Activated CD8-positive, alpha-beta T cell treated with anti-CD3 and anti-CD28 coated beads, Interleukin-2, amount 10 ng/mL, durations not matched to agents 7 days and 5 days (primary cell): ENCODE data around the gene EIF4A3. TPM values are rescaled to one million over a fixed set of nuclear protein-coding genes. Genes with fewer than 3 reads are reported as not detected.

Source experiments
- ATAC-seq: fragments of 150-1000 bp; cut with Tn5 transposase; one replicate; pipeline ENCODE4 v1.10.0; 2021; ENCODE audit warnings: moderate library complexity
- CTCF ChIA-PET: fragments of 350-600 bp; sonication (Branson Sonifier 250); formaldehyde crosslinking; loops from one replicate; lab custom pipeline; 2021; ENCODE audit warnings: antibody characterized with exemption; lab: Charles Lee
- POLR2A ChIA-PET: fragments of 350-600 bp; sonication (Branson Sonifier 250); formaldehyde crosslinking; loops from one replicate; lab custom pipeline; 2021; ENCODE audit warnings: antibody characterized with exemption; lab: Charles Lee
- DNase-seq: peaks from one replicate; pipeline ENCODE4 v3.0.0-alpha.2; 2020
- H3K27ac Mint-ChIP-seq: one replicate; pipeline ENCODE4 v1.8.0; 2021; ENCODE audit warnings: mild to moderate bottlenecking, mixed read lengths
- H3K27me3 Mint-ChIP-seq: one replicate; pipeline ENCODE4 v1.8.0; 2021; ENCODE audit warnings: low read depth, mixed read lengths
- H3K36me3 Mint-ChIP-seq: one replicate; pipeline ENCODE4 v1.8.0; 2021; ENCODE audit warnings: low read depth, mixed read lengths
- H3K4me1 Mint-ChIP-seq: one replicate; pipeline ENCODE4 v1.8.0; 2021; ENCODE audit warnings: low read depth, mixed read lengths
- H3K4me3 Mint-ChIP-seq: one replicate; pipeline ENCODE4 v1.8.0; 2021; ENCODE audit warnings: mild to moderate bottlenecking, mixed read lengths
- H3K9me3 Mint-ChIP-seq: one replicate; pipeline ENCODE4 v1.8.0; 2022; ENCODE audit warnings: mixed read lengths; ENCODE audit not compliant: insufficient read depth
- total RNA-seq, 2 experiments: library from RNA; stranded (reverse); gene quantifications; one replicate each; pipeline ENCODE4 v1.2.3, GENCODE V29; 2021

The EIF4A3 gene
- total RNA-seq, 2 experiments from 2014 or later, result 181 to 183 TPM

GRCh38 chr17:80185968-80186367 is 39.0 kb upstream of the EIF4A3 start:
- ChIA-PET CTCF (no interaction called here), POLR2A (no interaction called here)
- H3K9me3 Mint-ChIP-seq, result no peaks in the 10 kb centered on the region
- no peak overlapping the region for H3K4me3 Mint-ChIP-seq
- ATAC-seq (no peak), DNase-seq (no peak)
- no peaks in the 10 kb centered on the region for H3K36me3 Mint-ChIP-seq
- H3K27me3 Mint-ChIP-seq, result no peaks in the 10 kb centered on the region
- H3K27ac Mint-ChIP-seq, result no peak overlapping the region
- no peaks in the 10 kb centered on the region for H3K4me1 Mint-ChIP-seq

- ChIA-PET CTCF (interaction anchor here (1.5 kb wide), 1 partner anchor 12 kb away, joined by 5 read pairs; no protein-coding TSS in a partner anchor), POLR2A (interaction anchor here (0.5 kb wide), 1 partner anchor 72 kb away, joined by 3 read pairs; no protein-coding TSS in a partner anchor)
- DNase-seq, result no peak
These were observed 37.4 kb upstream of the EIF4A3 start for GRCh38 chr17:80184423-80184714.

GRCh38 chr17:80183581-80184422 is 36.9 kb upstream of the EIF4A3 start:
- ATAC-seq (no peak), DNase-seq (no peak)
- H3K27ac Mint-ChIP-seq, result no peak overlapping the region
- CTCF ChIA-PET, result interaction anchor here (1.5 kb wide), 1 partner anchor 13 kb away, joined by 5 read pairs; no protein-coding TSS in a partner anchor
- H3K9me3 Mint-ChIP-seq, result no peaks in the 10 kb centered on the region
- no peaks in the 10 kb centered on the region for H3K4me1 Mint-ChIP-seq
- H3K27me3 Mint-ChIP-seq, result no peaks in the 10 kb centered on the region
- H3K36me3 Mint-ChIP-seq, result no peaks in the 10 kb centered on the region
- POLR2A ChIA-PET, result no interaction called here
- no peak overlapping the region for H3K4me3 Mint-ChIP-seq

More at GRCh38 chr17:80184423-80184714, 37.4 kb upstream of the EIF4A3 start:
- H3K27me3 Mint-ChIP-seq, result no peaks in the 10 kb centered on the region
- H3K27ac Mint-ChIP-seq, result no peak overlapping the region
- H3K4me1 Mint-ChIP-seq, result no peaks in the 10 kb centered on the region
- no peaks in the 10 kb centered on the region for H3K9me3 Mint-ChIP-seq
- ATAC-seq, result no peak
- no peaks in the 10 kb centered on the region for H3K36me3 Mint-ChIP-seq
- H3K4me3 Mint-ChIP-seq, result no peak overlapping the region

- no peak for DNase-seq
- Mint-ChIP-seq H3K9me3 (no peaks in the 10 kb centered on the region), H3K27me3 (no peaks in the 10 kb centered on the region), H3K27ac (no peak overlapping the region), H3K4me1 (no peaks in the 10 kb centered on the region), H3K4me3 (no peak overlapping the region), H3K36me3 (no peaks in the 10 kb centered on the region)
- ChIA-PET POLR2A (no interaction called here), CTCF (interaction anchor here (0.9 kb wide), 1 partner anchor 9 kb away, joined by 3 read pairs; no protein-coding TSS in a partner anchor)
- no peak for ATAC-seq
These were observed 35.9 kb upstream of the EIF4A3 start for GRCh38 chr17:80182845-80183223.

- ChIA-PET POLR2A (no interaction called here), CTCF (interaction anchor here (0.9 to 1.3 kb wide), 2 partner anchors 10 to 14 kb away, joined by 3 to 5 read pairs; no protein-coding TSS in a partner anchor)
- H3K27me3 Mint-ChIP-seq, result no peaks in the 10 kb centered on the region
- no peaks in the 10 kb centered on the region for H3K36me3 Mint-ChIP-seq
- H3K27ac Mint-ChIP-seq, result no peak overlapping the region
- DNase-seq, result no peak
- H3K4me3 Mint-ChIP-seq, result no peak overlapping the region
- no peak for ATAC-seq
- no peaks in the 10 kb centered on the region for H3K4me1 Mint-ChIP-seq
- no peaks in the 10 kb centered on the region for H3K9me3 Mint-ChIP-seq
These were observed 35.4 kb upstream of the EIF4A3 start for GRCh38 chr17:80182118-80182844.

GRCh38 chr17:80181431-80181830 is 34.5 kb upstream of the EIF4A3 start:
- H3K4me1 Mint-ChIP-seq, result no peaks in the 10 kb centered on the region
- no peaks in the 10 kb centered on the region for H3K9me3 Mint-ChIP-seq
- H3K4me3 Mint-ChIP-seq, result no peak overlapping the region
- no peak for ATAC-seq
- no peak for DNase-seq
- ChIA-PET POLR2A (no interaction called here), CTCF (interaction anchor here (1.3 kb wide), 1 partner anchor 15 kb away, joined by 5 read pairs; no protein-coding TSS in a partner anchor)
- H3K27me3 Mint-ChIP-seq, result no peaks in the 10 kb centered on the region
- H3K27ac Mint-ChIP-seq, result no peak overlapping the region
- H3K36me3 Mint-ChIP-seq, result no peaks in the 10 kb centered on the region

GRCh38 chr17:80180192-80180591 is 33.3 kb upstream of the EIF4A3 start:
- H3K4me1 Mint-ChIP-seq, result no peaks in the 10 kb centered on the region
- CTCF ChIA-PET, result no interaction called here
- POLR2A ChIA-PET, result no interaction called here
- no peaks in the 10 kb centered on the region for H3K9me3 Mint-ChIP-seq
- H3K4me3 Mint-ChIP-seq, result no peak overlapping the region
- H3K36me3 Mint-ChIP-seq, result no peaks in the 10 kb centered on the region
- ATAC-seq (no peak), DNase-seq (no peak)
- H3K27ac Mint-ChIP-seq, result no peak overlapping the region
- no peaks in the 10 kb centered on the region for H3K27me3 Mint-ChIP-seq

- DNase-seq (no peak), ATAC-seq (no peak)
- no peaks in the 10 kb centered on the region for H3K9me3 Mint-ChIP-seq
- H3K4me1 Mint-ChIP-seq, result no peaks in the 10 kb centered on the region
- H3K27me3 Mint-ChIP-seq, result no peaks in the 10 kb centered on the region
- CTCF ChIA-PET, result no interaction called here
- no peaks in the 10 kb centered on the region for H3K36me3 Mint-ChIP-seq
- POLR2A ChIA-PET, result no interaction called here
- no peak overlapping the region for H3K27ac Mint-ChIP-seq
- H3K4me3 Mint-ChIP-seq, result no peak overlapping the region
These were observed 31.2 kb upstream of the EIF4A3 start for GRCh38 chr17:80177986-80178595.

GRCh38 chr17:80176757-80177156 is 29.8 kb upstream of the EIF4A3 start:
- Mint-ChIP-seq H3K27ac (no peak overlapping the region), H3K36me3 (no peaks in the 10 kb centered on the region), H3K4me3 (no peak overlapping the region), H3K9me3 (no peaks in the 10 kb centered on the region), H3K4me1 (no peaks in the 10 kb centered on the region), H3K27me3 (no peaks in the 10 kb centered on the region)
- no peak for DNase-seq
- ChIA-PET POLR2A (no interaction called here), CTCF (interaction anchor here (1.1 kb wide), 1 partner anchor 168 kb away, joined by 3 read pairs; no protein-coding TSS in a partner anchor)
- ATAC-seq, result no peak

- no peaks in the 10 kb centered on the region for H3K4me1 Mint-ChIP-seq
- DNase-seq, result no peak
- ATAC-seq, result no peak
- H3K27ac Mint-ChIP-seq, result no peak overlapping the region
- POLR2A ChIA-PET, result no interaction called here
- H3K4me3 Mint-ChIP-seq, result no peak overlapping the region
- CTCF ChIA-PET, result no interaction called here
- no peaks in the 10 kb centered on the region for H3K27me3 Mint-ChIP-seq
- H3K9me3 Mint-ChIP-seq, result no peaks in the 10 kb centered on the region
- no peaks in the 10 kb centered on the region for H3K36me3 Mint-ChIP-seq
These were observed 27.0 kb upstream of the EIF4A3 start for GRCh38 chr17:80173916-80174315.

- ATAC-seq, result no peak
- Mint-ChIP-seq H3K27me3 (no peaks in the 10 kb centered on the region), H3K27ac (no peak overlapping the region), H3K4me3 (no peak overlapping the region), H3K4me1 (no peaks in the 10 kb centered on the region), H3K9me3 (no peaks in the 10 kb centered on the region), H3K36me3 (no peaks in the 10 kb centered on the region)
- CTCF ChIA-PET, result no interaction called here
- no peak for DNase-seq
- POLR2A ChIA-PET, result no interaction called here
These were observed 26.2 kb upstream of the EIF4A3 start for GRCh38 chr17:80173126-80173525.

- DNase-seq (no peak), ATAC-seq (no peak)
- Mint-ChIP-seq H3K4me3 (no peak overlapping the region), H3K27me3 (no peaks in the 10 kb centered on the region), H3K4me1 (no peaks in the 10 kb centered on the region), H3K36me3 (no peaks in the 10 kb centered on the region), H3K27ac (no peak overlapping the region), H3K9me3 (no peaks in the 10 kb centered on the region)
- ChIA-PET CTCF (no interaction called here), POLR2A (interaction anchor here (0.6 kb wide), 1 partner anchor 197 kb away, joined by 3 read pairs; no protein-coding TSS in a partner anchor)
These were observed 24.8 kb upstream of the EIF4A3 start for GRCh38 chr17:80171681-80172080.
